Stimulated activated CD4-positive, alpha-beta T cell treated with anti-CD3 and anti-CD28 coated beads, TNF-alpha, amount 100 ng/mL, for 4 hours (primary cell): Measurements from ENCODE around the gene CYB5R3.
A peak's percentile ranks its signal among the peaks of the same experiment; 100 is the strongest.

Experiments
- DNase-seq, 3 experiments: peaks; one replicate each; pipeline ENCODE4 v3.0.0-alpha.2; 2020; ENCODE audit warnings: low read depth in 3 of 3

Gene CYB5R3

GRCh38 chr22:42649246-42650099, at the start of gene CYB5R3:
TSS of gene CYB5R3 (minus strand) at chr22:42649392. CDS start at chr22:42649315, 77 bp downstream.
- DNase-seq, result peak; percentile 54 to 82 (median 61)

GRCh38 chr22:42697542-42698013, 48.4 kb upstream of the CYB5R3 start:
- no peak for DNase-seq

- no peak for DNase-seq
Measured at GRCh38 chr22:42696331-42696967, 47.3 kb upstream of the CYB5R3 start.

GRCh38 chr22:42695294-42695693, 46.1 kb upstream of the CYB5R3 start:
- DNase-seq, result no peak

- DNase-seq, result no peak
Measured at GRCh38 chr22:42693763-42694683, 44.8 kb upstream of the CYB5R3 start.

GRCh38 chr22:42693055-42693762, 44.0 kb upstream of the CYB5R3 start:
- DNase-seq, result no peak

GRCh38 chr22:42692239-42693054, 43.3 kb upstream of the CYB5R3 start:
- DNase-seq, result no peak

- DNase-seq, result no peak
Measured at GRCh38 chr22:42691440-42691839, 42.2 kb upstream of the CYB5R3 start.

GRCh38 chr22:42688241-42689211, 39.3 kb upstream of the CYB5R3 start:
- DNase-seq, result no peak

- DNase-seq, result no peak
Measured at GRCh38 chr22:42686756-42687491, 37.7 kb upstream of the CYB5R3 start.

GRCh38 chr22:42685941-42686653, 36.9 kb upstream of the CYB5R3 start:
- DNase-seq, result no peak

- DNase-seq, result no peak
Measured at GRCh38 chr22:42684462-42685195, 35.4 kb upstream of the CYB5R3 start.

- no peak for DNase-seq
Measured at GRCh38 chr22:42683578-42684283, 34.5 kb upstream of the CYB5R3 start.

GRCh38 chr22:42682113-42682851, 33.1 kb upstream of the CYB5R3 start:
- no peak for DNase-seq

- no peak for DNase-seq
Measured at GRCh38 chr22:42680648-42681047, 31.5 kb upstream of the CYB5R3 start.

GRCh38 chr22:42679691-42680090, 30.5 kb upstream of the CYB5R3 start:
- DNase-seq, result no peak
